HG03135 (cell line): ENCODE results near the gene THBS2.

Experiments used
- ATAC-seq: cut with Tn5 transposase; IDR thresholded peaks from one replicate; pipeline ENCODE4 v1.9.1; 2021; ENCODE audit warnings: mild to moderate bottlenecking, moderate library complexity; ENCODE audit not compliant: unreplicated experiment

THBS2 gene

GRCh38 chr6:169251371-169251802, 2.3 kb downstream of the THBS2 start:
- ATAC-seq, result no peak

DNA sequence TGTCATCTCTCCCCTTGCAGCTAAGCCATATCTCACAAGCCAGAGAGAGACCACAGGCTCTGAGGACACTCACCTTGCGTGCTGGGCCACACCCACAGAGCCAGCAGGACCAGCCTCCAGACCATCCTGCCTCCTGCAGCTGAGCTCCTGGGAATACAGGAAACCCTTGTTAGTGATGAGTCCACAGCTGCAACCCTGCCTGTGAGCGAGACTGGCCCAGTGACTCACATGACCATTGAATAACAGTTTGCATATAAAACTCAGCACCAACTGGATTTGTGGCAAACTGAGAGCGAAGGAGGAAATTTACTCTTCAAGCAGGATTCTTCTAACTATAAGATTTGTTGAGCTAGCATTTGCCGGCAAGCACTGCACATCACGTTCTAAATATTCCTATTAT, 3.0 kb downstream of the THBS2 start:
- no peak for ATAC-seq

DNA sequence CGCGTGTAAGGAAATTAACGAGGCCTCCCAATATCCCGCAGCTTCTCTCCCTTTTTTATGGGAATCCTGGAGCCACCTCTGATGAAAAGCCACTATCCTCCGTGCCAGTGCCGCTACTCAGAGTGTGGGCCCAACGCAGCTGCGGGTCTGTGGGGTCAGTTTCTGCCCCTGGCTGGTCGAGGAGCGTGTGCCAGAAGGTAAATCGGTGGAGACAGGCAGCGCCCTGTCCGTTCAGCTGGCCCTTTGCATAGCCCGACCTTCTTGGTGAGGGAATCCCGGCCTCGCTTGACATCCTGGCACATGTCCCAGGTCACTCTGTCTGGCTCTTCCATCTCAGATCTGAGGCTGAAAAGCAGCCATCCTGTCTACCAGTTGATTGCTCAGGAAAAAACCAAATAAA, 4.6 kb downstream of the THBS2 start:
- ATAC-seq, result no peak

DNA sequence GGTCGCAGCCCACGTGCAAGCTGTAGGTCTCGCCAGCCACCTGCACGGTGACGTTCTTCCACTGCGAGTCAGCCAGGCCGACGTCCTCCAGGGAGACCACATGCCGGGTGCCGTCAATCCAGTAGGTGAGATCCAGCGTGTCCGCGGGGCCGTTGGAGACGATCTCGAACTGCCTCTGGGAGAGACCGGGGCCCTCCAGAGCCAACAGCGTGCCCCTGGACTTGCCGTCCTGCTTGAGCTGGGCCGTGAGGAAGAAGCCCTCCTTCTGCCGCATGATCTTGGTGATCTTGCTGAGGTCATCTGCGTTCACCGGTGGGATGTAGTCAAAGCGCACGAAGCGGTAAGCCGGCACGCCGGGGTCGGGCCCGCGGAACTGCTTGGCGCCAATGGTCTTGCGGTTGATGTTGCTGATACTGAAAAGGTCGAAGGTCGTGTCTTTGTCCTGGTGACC, 5.1 kb downstream of the THBS2 start:
- no peak for ATAC-seq

DNA sequence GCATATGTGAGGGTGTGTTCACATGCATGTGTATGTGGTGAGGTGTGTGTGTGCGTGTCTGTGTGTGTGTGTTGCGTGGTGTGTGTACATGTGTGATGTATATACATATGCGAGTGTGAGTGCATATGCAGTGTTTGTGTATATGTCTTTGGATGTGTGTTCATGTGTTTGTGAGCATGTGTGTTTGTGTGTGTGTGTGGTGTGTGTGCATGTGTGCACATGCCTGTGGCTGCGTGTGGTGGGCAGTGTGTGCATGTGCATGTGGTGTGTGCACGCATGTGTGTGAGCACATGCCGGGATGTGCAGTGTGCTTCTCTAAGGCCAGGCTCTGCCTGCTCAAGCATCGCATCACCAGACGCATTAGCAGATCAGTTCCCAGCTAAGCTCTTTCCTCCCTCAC, 5.7 kb downstream of the THBS2 start:
- no peak for ATAC-seq

DNA sequence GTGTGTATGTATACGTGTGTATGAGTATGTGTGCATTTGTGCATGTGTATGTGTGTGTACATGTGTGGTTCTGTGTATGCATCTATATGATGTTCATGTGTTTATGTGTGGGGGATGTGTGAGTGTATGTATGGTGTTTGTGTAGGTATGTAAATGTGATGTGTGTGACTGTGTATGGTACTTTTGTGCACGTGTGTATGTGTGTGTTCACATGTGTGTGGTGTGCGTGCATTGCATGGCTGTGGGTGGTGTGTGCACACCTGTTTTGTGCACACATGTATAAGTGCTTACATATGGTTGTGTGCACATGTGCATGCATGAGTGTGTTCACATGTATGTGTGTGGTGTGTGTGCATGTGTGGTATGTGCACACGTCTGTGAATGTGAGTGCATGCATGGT, 6.2 kb downstream of the THBS2 start:
- no peak for ATAC-seq

GRCh38 chr6:169246445-169246844, 7.2 kb downstream of the THBS2 start:
- no peak for ATAC-seq

- ATAC-seq, result no peak
These were observed 8.8 kb downstream of the THBS2 start for GRCh38 chr6:169244684-169245383.

DNA sequence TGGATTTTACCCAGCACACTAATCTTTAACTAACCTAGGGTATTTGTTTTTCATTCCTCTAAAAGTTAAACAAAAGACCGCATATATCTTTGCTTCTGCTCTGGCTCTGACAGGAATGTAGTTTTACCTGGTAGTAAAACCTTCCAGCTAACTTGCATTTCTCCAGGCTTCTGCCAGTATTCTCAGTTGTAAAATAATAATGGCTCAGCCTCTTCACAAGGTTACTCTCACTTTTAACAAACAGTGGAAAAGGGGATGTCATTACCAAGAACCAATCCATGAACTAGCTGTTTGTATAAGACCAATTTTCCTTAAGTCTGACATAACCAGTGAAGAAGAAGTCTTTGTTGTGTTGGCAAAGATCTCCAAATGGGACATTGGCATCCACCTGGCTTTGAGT, 10.0 kb downstream of the THBS2 start:
- ATAC-seq, result no peak

GRCh38 chr6:169243186-169243585, 10.5 kb downstream of the THBS2 start:
- no peak for ATAC-seq

DNA sequence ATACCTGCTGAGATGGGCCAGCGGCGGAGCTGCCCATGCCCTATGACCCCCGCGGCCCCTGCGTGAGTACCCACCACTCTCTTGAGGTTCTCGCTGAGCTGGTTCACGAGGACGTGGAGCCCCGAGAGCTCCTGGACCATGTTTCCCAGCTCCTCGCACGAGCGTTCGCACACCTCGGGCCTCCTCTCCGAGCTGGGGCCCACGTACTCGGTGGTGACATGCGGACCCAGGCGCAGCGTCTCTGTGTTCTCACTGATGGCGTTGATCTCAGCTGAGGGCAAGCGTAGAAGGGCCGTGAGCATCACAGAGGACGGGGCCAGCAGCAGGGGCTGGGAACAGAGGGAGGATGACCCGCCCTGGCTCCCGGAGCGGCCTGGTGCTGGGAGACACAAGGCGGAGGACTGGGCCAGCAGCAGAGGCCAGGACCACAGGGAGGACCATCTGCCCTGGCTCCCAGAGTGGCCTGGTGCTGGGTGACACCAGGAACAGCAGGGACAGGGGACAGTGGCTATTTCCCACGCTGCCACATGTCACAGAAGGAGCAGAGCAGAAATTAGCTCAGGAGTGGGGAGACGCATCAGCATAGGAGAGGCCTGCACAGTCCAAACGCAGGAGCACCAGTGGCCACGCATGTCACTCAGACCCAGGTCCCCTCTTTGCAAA, 11.8 kb downstream of the THBS2 start:
- no peak for ATAC-seq

- no peak for ATAC-seq
These were observed 12.9 kb downstream of the THBS2 start for GRCh38 chr6:169240591-169241390.

GRCh38 chr6:169240125-169240524, 13.5 kb downstream of the THBS2 start:
- ATAC-seq, result no peak

DNA sequence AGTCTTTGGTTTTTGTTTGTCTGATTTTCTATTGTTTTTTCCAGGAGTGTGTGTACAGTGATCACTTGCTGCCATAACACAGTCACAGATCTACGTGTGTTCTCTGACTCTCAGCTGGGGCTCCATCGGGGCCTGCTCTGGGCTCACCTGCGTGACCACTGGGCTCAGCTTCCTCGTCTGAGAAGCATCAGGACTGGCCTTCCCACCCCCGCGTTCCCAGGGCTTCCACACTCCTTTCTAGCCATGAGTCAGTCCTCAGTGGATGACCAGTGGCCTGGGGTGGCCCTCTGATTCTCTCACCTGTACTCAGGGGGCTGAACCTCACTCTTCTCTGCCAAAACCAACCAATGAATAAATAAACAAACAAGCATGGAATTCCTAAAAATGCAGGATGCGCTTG, 14.5 kb downstream of the THBS2 start:
- no peak for ATAC-seq

GRCh38 chr6:169238766-169239165, 14.9 kb downstream of the THBS2 start:
- no peak for ATAC-seq

DNA sequence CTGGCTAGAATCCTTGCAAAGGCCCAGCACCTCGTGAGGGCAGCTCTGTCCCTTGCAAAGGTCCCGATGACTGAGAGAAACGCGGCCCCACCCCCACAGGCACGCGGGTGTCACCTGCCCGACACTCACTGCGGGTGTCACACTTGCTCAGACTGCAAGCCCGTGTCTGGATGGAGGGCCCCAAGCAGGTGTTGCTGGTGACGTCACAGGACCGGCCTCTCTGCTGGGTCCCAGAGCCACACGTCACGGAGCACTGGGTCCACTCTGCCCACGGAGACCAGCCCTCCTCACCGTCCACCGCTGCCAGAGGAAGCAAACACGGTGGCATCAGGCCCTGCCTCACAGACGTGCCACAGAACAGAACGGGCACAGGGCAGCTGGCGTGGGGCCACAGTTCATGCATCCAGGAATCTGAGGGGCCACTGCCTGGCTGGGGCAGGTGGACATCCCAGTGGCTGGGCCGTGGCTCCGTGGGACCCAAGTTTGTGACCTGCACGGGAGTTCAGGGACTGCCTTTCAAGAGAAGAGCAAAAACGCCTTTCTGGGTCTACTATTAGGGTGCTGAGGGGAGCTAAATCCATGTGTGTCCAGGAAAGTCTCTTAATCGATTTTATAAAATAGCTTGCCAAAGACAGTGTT, 16.0 kb downstream of the THBS2 start:
- ATAC-seq, result no peak

DNA sequence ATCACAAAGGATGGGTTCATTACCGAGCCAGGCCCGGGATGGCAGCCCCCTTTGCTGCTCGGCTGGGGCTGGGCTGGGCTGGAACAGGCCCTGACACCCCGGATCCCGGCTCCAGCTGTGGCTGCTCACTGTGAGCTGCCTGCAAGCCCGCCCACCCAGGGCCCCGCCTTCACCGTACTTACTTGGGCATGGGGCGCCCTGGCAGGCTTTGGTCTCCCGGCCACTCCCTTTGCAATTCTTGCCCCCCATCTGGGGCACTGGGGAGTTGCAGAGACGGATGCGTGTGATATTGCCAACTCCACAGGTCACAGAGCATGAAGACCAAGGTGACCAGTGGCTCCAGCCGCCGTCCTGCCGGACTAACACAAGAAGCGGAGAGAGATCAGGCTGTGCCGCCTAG, 16.7 kb downstream of the THBS2 start:
- ATAC-seq, result no peak

DNA sequence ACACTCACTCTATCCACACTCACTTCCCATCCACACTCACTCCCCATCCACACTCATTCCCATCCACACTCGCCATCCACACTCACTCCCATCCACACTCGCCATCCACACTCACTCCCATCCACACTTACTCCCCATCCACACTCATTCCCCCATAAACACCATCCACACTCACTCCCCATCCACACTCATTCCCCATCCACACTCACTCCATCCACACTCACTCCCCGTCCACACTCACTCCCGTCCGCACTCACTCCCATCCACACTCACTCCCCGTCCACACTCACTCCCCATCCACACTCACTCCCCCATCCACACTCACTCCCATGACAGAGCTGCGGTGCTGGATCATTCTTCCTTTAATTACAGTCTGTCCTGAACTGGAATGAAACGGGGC, 17.1 kb downstream of the THBS2 start:
- no peak for ATAC-seq

DNA sequence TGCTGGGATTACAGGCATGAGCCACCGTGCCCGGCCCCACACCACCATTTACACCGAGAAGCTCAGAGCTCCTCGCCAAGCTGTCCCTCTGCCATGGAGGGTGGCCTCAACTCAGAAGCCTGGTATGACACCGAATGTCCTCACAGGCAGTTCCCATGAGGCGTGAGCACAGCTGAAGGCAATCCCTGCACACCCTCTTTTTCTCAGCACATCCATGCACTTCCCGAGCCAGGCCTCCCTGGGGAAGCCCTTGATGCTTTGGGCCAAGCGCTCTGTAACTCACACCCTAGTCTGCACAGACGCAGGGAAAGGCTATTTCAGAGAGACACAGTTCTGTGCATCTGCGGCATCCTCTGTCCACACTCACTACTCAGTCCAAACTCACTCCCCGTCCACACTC, 18.4 kb downstream of the THBS2 start:
- no peak for ATAC-seq

DNA sequence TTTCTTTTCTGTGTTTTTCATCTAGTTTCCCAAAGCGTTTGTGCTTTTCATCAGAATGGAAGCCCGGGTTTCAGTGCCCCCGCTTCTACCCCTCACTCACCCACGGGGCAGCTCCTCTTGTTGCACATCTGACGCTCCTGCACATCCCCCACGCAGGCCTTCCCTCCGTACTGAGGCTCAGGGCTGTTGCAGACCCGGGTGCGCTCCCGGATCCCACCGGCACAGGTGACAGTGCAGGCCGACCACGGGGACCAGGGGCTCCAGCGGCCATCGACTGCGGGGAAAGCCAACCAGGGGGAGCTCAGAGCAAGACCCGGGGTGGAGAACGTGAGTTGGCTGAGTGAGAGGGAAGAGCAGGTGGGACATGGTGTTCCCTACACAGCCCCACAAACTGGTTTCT, 19.0 kb downstream of the THBS2 start:
- ATAC-seq, result no peak

- ATAC-seq, result no peak
These were observed 19.8 kb downstream of the THBS2 start for GRCh38 chr6:169233832-169234231.
